H1 (cell line): ENCODE data around the gene MYO1D. TPM values are rescaled to one million over a fixed set of nuclear protein-coding genes. Genes with fewer than 3 reads are reported as not detected.
A peak's percentile ranks its signal among the peaks of the same experiment; 100 is the strongest.

Source experiments
- CTCF ChIA-PET: fragments of 300-600 bp; sonication (Branson Sonifier 250); formaldehyde crosslinking; loops from one replicate; lab custom pipeline; 2021; ENCODE audit not compliant: partially characterized antibody; lab: Charles Lee
- POLR2A ChIA-PET: fragments of 300-600 bp; sonication (Branson Sonifier 250); formaldehyde crosslinking; loops from one replicate; lab custom pipeline; 2021; ENCODE audit warnings: inconsistent platforms; ENCODE audit not compliant: partially characterized antibody; lab: Charles Lee
- DNase-seq, 2 experiments: peaks; one replicate each; pipeline versions ENCODE4 v3.0.0 to v3.0.0-alpha.2; 2010 to 2022; ENCODE audit warnings: low spot score in 2 of 2, low read depth in 1 of 2, mixed read lengths in 1 of 2
- FAIRE-seq: peaks from 2 replicates; lab custom pipeline; 2011; peaks lifted over from hg19 to GRCh38; lab: Jason Lieb, UNC
- H2AFZ ChIP-seq: 2 replicates; pipeline ENCODE4 v1.8.1; 2012; ENCODE audit warnings: low read length, inconsistent platforms
- H2AK5ac ChIP-seq: 2 replicates; pipeline ENCODE4 v1.6.1; 2013; ENCODE audit warnings: low read depth, low read length
- H2BK120ac ChIP-seq: replicated peaks from 2 replicates; pipeline ENCODE3; 2013; ENCODE audit warnings: low read depth, low read length, inconsistent platforms
- H2BK12ac ChIP-seq: 2 replicates; pipeline ENCODE4 v1.6.1; 2013; ENCODE audit warnings: low read depth, low read length
- H2BK15ac ChIP-seq: 2 replicates; pipeline ENCODE4 v1.6.1; 2013; ENCODE audit warnings: low read length
- H2BK20ac ChIP-seq: 2 replicates; pipeline ENCODE4 v1.6.1; 2013; ENCODE audit warnings: low read length
- H2BK5ac ChIP-seq: 2 replicates; pipeline ENCODE4 v1.6.1; 2013; ENCODE audit warnings: low read depth, low read length
- H3K14ac ChIP-seq: 2 replicates; pipeline ENCODE4 v1.6.1; 2013; ENCODE audit warnings: inconsistent platforms; ENCODE audit not compliant: insufficient read length
- H3K18ac ChIP-seq: 2 replicates; pipeline ENCODE4 v1.6.1; 2013; ENCODE audit warnings: low read length; ENCODE audit errors: extremely low read depth
- H3K23ac ChIP-seq: 2 replicates; pipeline ENCODE4 v1.6.1; 2013; ENCODE audit warnings: inconsistent platforms; ENCODE audit not compliant: insufficient read length
- H3K23me2 ChIP-seq: 2 replicates; pipeline ENCODE4 v1.6.1; 2013; ENCODE audit warnings: low read depth, low read length
- H3K27ac ChIP-seq: 2 replicates; pipeline ENCODE4 v1.6.1; 2011; ENCODE audit warnings: low read depth, low read length, inconsistent platforms
- H3K27me3 ChIP-seq, 4 experiments: replicated peaks in 1 of 4; 1 replicate in 1 of 4; 2 replicates in 3 of 4; pipeline versions ENCODE4 v1.6.1 to v1.8.1; 2011 to 2013; ENCODE audit warnings: low read length in 3 of 4, mild to moderate bottlenecking in 3 of 4, inconsistent platforms in 2 of 4, mixed read lengths in 2 of 4, moderate library complexity in 1 of 4; ENCODE audit not compliant: control insufficient read depth in 3 of 4, insufficient read depth in 3 of 4; ENCODE audit errors: extremely low read depth in 1 of 4
- H3K36me3 ChIP-seq, 4 experiments: 2 replicates each; pipeline versions ENCODE4 v1.6.1 to v1.8.1; 2011 to 2013; ENCODE audit warnings: mild to moderate bottlenecking in 4 of 4, low read length in 3 of 4, moderate library complexity in 2 of 4, control low read depth in 1 of 4, inconsistent platforms in 1 of 4; ENCODE audit not compliant: insufficient read depth in 4 of 4, control insufficient read depth in 2 of 4
- H3K4ac ChIP-seq: replicated peaks from 2 replicates; pipeline ENCODE3; 2013; ENCODE audit warnings: low read length, low read depth, mixed read lengths, inconsistent platforms; ENCODE audit not compliant: insufficient read length
- H3K4me1 ChIP-seq, 4 experiments: replicated peaks in 1 of 4; 1 replicate in 1 of 4; 2 replicates in 3 of 4; pipeline versions ENCODE4 v1.6.1 to v1.8.1; 2011 to 2013; ENCODE audit warnings: low read length in 3 of 4, inconsistent platforms in 2 of 4, mixed read lengths in 1 of 4; ENCODE audit not compliant: insufficient read depth in 4 of 4, control insufficient read depth in 3 of 4
- H3K4me2 ChIP-seq, 2 experiments: 2 replicates each; pipeline versions ENCODE4 v1.6.1 to v1.8.1; 2011 to 2013; ENCODE audit warnings: low read depth in 2 of 2, low read length in 2 of 2, control low read depth in 1 of 2, inconsistent platforms in 1 of 2, mild to moderate bottlenecking in 1 of 2; ENCODE audit not compliant: insufficient read depth in 1 of 2
- H3K4me3 ChIP-seq, 4 experiments: fragments of 200-600, 300-600 bp in 1 of 4; sonication (generic), shearing (Covaris generic), sonication (Bioruptor Twin) in 1 of 4; 2 replicates each; pipeline versions ENCODE4 v1.5.1 to v1.8.1; 2011 to 2016; ENCODE audit warnings: low read length in 4 of 4, low read depth in 3 of 4, control low read depth in 2 of 4, inconsistent platforms in 2 of 4, mild to moderate bottlenecking in 2 of 4, mixed read lengths in 1 of 4, moderate library complexity in 1 of 4; ENCODE audit not compliant: insufficient read depth in 2 of 4; ENCODE audit errors: extremely low read depth in 1 of 4
- H3K56ac ChIP-seq: replicated peaks from 2 replicates; pipeline ENCODE3; 2013; ENCODE audit warnings: low read depth, mild to moderate bottlenecking, mixed read lengths, low read length, inconsistent platforms; ENCODE audit not compliant: insufficient read length
- H3K79me1 ChIP-seq: 2 replicates; pipeline ENCODE4 v1.6.1; 2013; ENCODE audit warnings: low read depth, low read length, control low read depth
- H3K79me2 ChIP-seq, 2 experiments: 2 replicates each; pipeline versions ENCODE4 v1.6.1 to v1.8.1; 2012 to 2013; ENCODE audit warnings: low read length in 2 of 2, mild to moderate bottlenecking in 2 of 2, inconsistent platforms in 1 of 2; ENCODE audit not compliant: insufficient read depth in 2 of 2, control insufficient read depth in 1 of 2
- H3K9ac ChIP-seq, 4 experiments: replicated peaks in 1 of 4; 1 replicate in 1 of 4; 2 replicates in 3 of 4; pipeline versions ENCODE4 v1.6.1 to v1.8.1; 2011 to 2013; ENCODE audit warnings: low read depth in 3 of 4, low read length in 3 of 4, control low read depth in 2 of 4, mild to moderate bottlenecking in 2 of 4, moderate library complexity in 2 of 4, inconsistent platforms in 1 of 4; ENCODE audit errors: extremely low read depth in 1 of 4
- H3K9me3 ChIP-seq, 2 experiments: 2 replicates each; pipeline versions ENCODE4 v1.6.1 to v1.8.1; 2012 to 2013; ENCODE audit warnings: mild to moderate bottlenecking in 2 of 2, moderate library complexity in 2 of 2, control low read depth in 1 of 2, inconsistent platforms in 1 of 2, low read depth in 1 of 2, low read length in 1 of 2, mixed read lengths in 1 of 2; ENCODE audit not compliant: insufficient read depth in 2 of 2
- H4K20me1 ChIP-seq, 2 experiments: replicated peaks in 1 of 2; 2 replicates each; pipeline versions ENCODE3 to v1.8.1; 2011 to 2013; ENCODE audit warnings: inconsistent platforms in 2 of 2, low read length in 2 of 2, mild to moderate bottlenecking in 1 of 2; ENCODE audit not compliant: insufficient read depth in 2 of 2, control insufficient read depth in 1 of 2
- H4K5ac ChIP-seq: 2 replicates; pipeline ENCODE4 v1.6.1; 2013; ENCODE audit warnings: low read length, low read depth, mixed read lengths, inconsistent platforms; ENCODE audit not compliant: insufficient read length
- H4K8ac ChIP-seq: 2 replicates; pipeline ENCODE4 v1.8.0; 2013; ENCODE audit warnings: mild to moderate bottlenecking, moderate library complexity, low read length, inconsistent platforms; ENCODE audit not compliant: insufficient read depth; ENCODE audit errors: extremely low read depth
- H4K91ac ChIP-seq: replicated peaks from 2 replicates; pipeline ENCODE3; 2013; ENCODE audit warnings: low read length, mixed read lengths, inconsistent platforms; ENCODE audit not compliant: insufficient read length
- KDM1A ChIP-seq: fragments of 200-600, 300-600 bp; sonication (generic); IDR thresholded peaks from 2 replicates; pipeline ENCODE4 v1.7.1; 2016; ENCODE audit warnings: mild to moderate bottlenecking, low read length, borderline replicate concordance
- SIN3A ChIP-seq, 2 experiments: IDR thresholded peaks in 1 of 2; conservative IDR thresholded peaks in 1 of 2; 2 replicates each; pipeline ENCODE4 v1.6.1; 2011 to 2012; ENCODE audit warnings: low read length in 2 of 2, improper control_type of control experiment in 1 of 2, low read depth in 1 of 2, mild to moderate bottlenecking in 1 of 2
- TEAD4 ChIP-seq: IDR thresholded peaks from 2 replicates; pipeline ENCODE4 v1.6.1; 2012; ENCODE audit warnings: low read depth, low read length, inconsistent platforms, mixed read lengths
- WGBS, 2 experiments: shearing (Covaris generic) in 1 of 2; methylation state at CpG; one replicate each; pipeline versions ENCODE4 v1.1.6 to v1.1.7; 2013 to 2015; ENCODE audit warnings: low lambda C conversion rate in 2 of 2, mixed read lengths in 2 of 2, inconsistent platforms in 1 of 2, low coverage in 1 of 2, missing lambda C conversion rate in 1 of 2; ENCODE audit not compliant: insufficient replicate concordance in 2 of 2, insufficient coverage in 1 of 2, insufficient read length in 1 of 2; ENCODE audit errors: extremely low coverage in 1 of 2, missing lambda C conversion rate in 1 of 2; 5-methylcytosine and 5-hydroxymethylcytosine counted together
- polyA plus RNA-seq, 7 experiments: library from polyadenylated mRNA; depleted of rRNA in 3 of 7; stranded (reverse) in 5 of 7; unstranded in 2 of 7; fragments of >200 nt in 5 of 7; fragments of 200-250 nt in 2 of 7; gene quantifications; 1 replicate in 5 of 7; 2 replicates in 1 of 7; 4 replicates in 1 of 7; pipeline versions ENCODE4 v1.2.1 to v1.2.3, GENCODE V29; 2011 to 2013; ENCODE audit warnings: missing spikeins in 2 of 7, mixed read lengths in 2 of 7
- total RNA-seq: library from RNA; stranded (reverse); fragmentation: NEBNext Ultra II Directional; extraction: Animal tissue kit (Norgen Biotek cat#: 25700); gene quantifications from 2 replicates; pipeline ENCODE4 v1.2.1, GENCODE V29; 2021

Gene MYO1D
- total and polyA plus RNA-seq, 2 of the 8 experiments (the other 6 are each of a cell fraction or from before 2014, with no cell fraction given): 6.5 to 25.4 TPM

DNA sequence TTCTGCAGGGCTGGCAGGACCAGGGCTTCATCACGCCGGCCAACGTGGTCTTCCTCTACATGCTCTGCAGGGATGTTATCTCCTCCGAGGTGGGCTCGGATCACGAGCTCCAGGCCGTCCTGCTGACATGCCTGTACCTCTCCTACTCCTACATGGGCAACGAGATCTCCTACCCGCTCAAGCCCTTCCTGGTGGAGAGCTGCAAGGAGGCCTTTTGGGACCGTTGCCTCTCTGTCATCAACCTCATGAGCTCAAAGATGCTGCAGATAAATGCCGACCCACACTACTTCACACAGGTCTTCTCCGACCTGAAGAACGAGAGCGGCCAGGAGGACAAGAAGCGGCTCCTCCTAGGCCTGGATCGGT is 388.8 kb downstream of the MYO1D start:
- WGBS, 2 experiments: 91% methylated on average over 16 of the region's 16 CpGs; no CpG with 5 or more reads in 1 of the 2 experiments
- no peaks in the 10 kb centered on the region for H3K9me3 ChIP-seq
- 0 out of 7 replicates have a peak overlapping the region, but pooled peaks of 1 of the 4 experiments have one; percentile 1 for H3K9ac ChIP-seq
- H4K91ac ChIP-seq: no peak overlapping the region
- no peak overlapping the region for H2AFZ ChIP-seq
- no peak overlapping the region for H4K8ac ChIP-seq
- H3K23me2 ChIP-seq: peaks cover 8% of the 10 kb centered on the region
- 0 out of 2 replicates have a peak overlapping the region, but pooled peaks have one; percentile 67 for H2AK5ac ChIP-seq
- TF ChIP-seq KDM1A (no peak), SIN3A (conservative IDR thresholded peaks at IDR 0.05 in 1 of 2, IDR thresholded peaks at IDR 0.05 in 1 of 2; ENCODE audit: low read depth in 1 of 2, low read length in 2 of 2) (no peak), TEAD4 (no peak)
- TF ChIP-seq, all 59 proteins: peak for 0
- peaks cover 8 to 45% (median 26%) of the 10 kb centered on the region in 4 experiments for H3K4me1 ChIP-seq
- peaks cover 12% of the 10 kb centered on the region for H3K79me1 ChIP-seq
- CTCF ChIA-PET: interaction anchor here (0.9 to 2.6 kb wide), 4 partner anchors 10 to 29 kb away, joined by 4 to 8 read pairs (median 6); no protein-coding TSS in a partner anchor
- H3K36me3 ChIP-seq: peaks cover 0 to 13% (median 4%) of the 10 kb centered on the region in 4 experiments; a peak in 3 of 8 replicates
- no peaks in the 10 kb centered on the region; a peak in 2 of 7 replicates for H3K27me3 ChIP-seq
- DNase-seq (no peak), FAIRE-seq (no peak)
- H3K4ac ChIP-seq: no peak overlapping the region
- peak overlapping the region; percentile 51 to 74 (median 62) for H3K4me3 ChIP-seq
- no peak overlapping the region for H3K14ac ChIP-seq
- 0 out of 2 replicates have a peak overlapping the region, but pooled peaks have one; percentile 67 for H2BK15ac ChIP-seq
- H4K5ac ChIP-seq: no peak overlapping the region
- H2BK20ac ChIP-seq: no peak overlapping the region
- H3K23ac ChIP-seq: no peak overlapping the region
- H3K56ac ChIP-seq: no peak overlapping the region
- peaks cover 3 to 15% of the 10 kb centered on the region in 2 experiments for H4K20me1 ChIP-seq
- no peak overlapping the region for H2BK120ac ChIP-seq
- no peak overlapping the region for H3K18ac ChIP-seq
- POLR2A ChIA-PET: interaction anchor here (1.0 to 5.4 kb wide), 4 partner anchors 10 to 44 kb away, joined by 5 to 35 read pairs (median 11); partner anchors contain the start of gene PSMD11
- H2BK5ac ChIP-seq: no peak overlapping the region
- H3K4me2 ChIP-seq: peak overlapping the region; percentile 91 to 93
- peaks cover 0 to 27% of the 10 kb centered on the region in 2 experiments; a peak in 2 of 4 replicates for H3K79me2 ChIP-seq
- no peak overlapping the region for H3K27ac ChIP-seq
- H2BK12ac ChIP-seq: no peak overlapping the region; the same call in 1 of the 2 replicates
